ENCODE results near the gene ZDHHC4. TPM values are rescaled to one million over a fixed set of nuclear protein-coding genes. Genes with fewer than 3 reads are reported as not detected.

The ZDHHC4 gene
- total RNA-seq, 1 donor from 2014 or later = 21.0 TPM

- H3K9me3 Mint-ChIP-seq = no peaks in the 10 kb centered on the region
- H3K4me3 Mint-ChIP-seq = peak within 1 kb of the TSS; percentile 84
- H3K36me3 Mint-ChIP-seq (ENCODE audit: low read depth) = peaks cover 23% of the 10 kb centered on the region
- DNase-seq (ENCODE audit: low spot score) = peak; percentile 63
- no peaks in the 10 kb centered on the region for H3K27me3 Mint-ChIP-seq (ENCODE audit: insufficient read depth)
- intact Hi-C loops (cut with micrococcal nuclease) = loop anchor here (1.0 to 10.0 kb wide), 5 partner anchors 46 to 1002 kb away; partner anchors contain the start of genes C1GALT1, INTS15 and ZDHHC4
- peak within 1 kb of the TSS; percentile 87 for H3K27ac Mint-ChIP-seq
- H3K4me1 Mint-ChIP-seq (ENCODE audit: low read depth) = peaks cover 19% of the 10 kb centered on the region
Observed at GRCh38 chr7:6636741-6637543, 59.7 kb downstream of the ZDHHC4 start, which contains the start of gene ZNF316. TSS of gene ZNF316 (plus strand) at chr7:6637318. CDS start at chr7:6642410, 5,092 bp downstream.

GRCh38 chr7:6637544-6638229 lies 60.4 kb downstream of the ZDHHC4 start:
- H3K27me3 Mint-ChIP-seq (ENCODE audit: insufficient read depth) = no peaks in the 10 kb centered on the region
- peak overlapping the region; percentile 84 for H3K4me3 Mint-ChIP-seq
- H3K27ac Mint-ChIP-seq = peak overlapping the region; percentile 87
- peak; percentile 48 for DNase-seq (ENCODE audit: low spot score)
- intact Hi-C loops (cut with micrococcal nuclease) = loop anchor here (2.0 to 10.0 kb wide), 4 partner anchors 47 to 1001 kb away; partner anchors contain the start of genes C1GALT1, INTS15 and ZDHHC4
- peaks cover 30% of the 10 kb centered on the region for H3K36me3 Mint-ChIP-seq (ENCODE audit: low read depth)
- peaks cover 19% of the 10 kb centered on the region for H3K4me1 Mint-ChIP-seq (ENCODE audit: low read depth)
- H3K9me3 Mint-ChIP-seq = no peaks in the 10 kb centered on the region

Other genes starting within 250 kb of the ZDHHC4 start
- 8.2 and 12.4 TPM in 2 replicates for gene FAM220A, start 228.5 kb upstream of the ZDHHC4 start, total RNA-seq
- gene RAC1, start 202.9 kb upstream of the ZDHHC4 start, total RNA-seq = 160 and 163 TPM in 2 replicates
- 20.3 and 22.8 TPM in 2 replicates for gene DAGLB, start 129.5 kb upstream of the ZDHHC4 start, total RNA-seq
- 73.0 and 74.6 TPM in 2 replicates for gene KDELR2, start 93.3 kb upstream of the ZDHHC4 start, total RNA-seq
- 0.08 and 0.12 TPM in 2 replicates for gene GRID2IP, start 26.0 kb upstream of the ZDHHC4 start, total RNA-seq
- gene INTS15, start 12.6 kb downstream of the ZDHHC4 start, total RNA-seq = 44.6 and 46.6 TPM in 2 replicates
- 0.41 and 0.42 TPM in 2 replicates for gene ZNF853, start 38.2 kb downstream of the ZDHHC4 start, total RNA-seq
- 30.7 and 33.8 TPM in 2 replicates for gene ZNF316, start 59.9 kb downstream of the ZDHHC4 start, total RNA-seq
- 19.7 and 20.9 TPM in 2 replicates for gene ZNF12, start 129.5 kb downstream of the ZDHHC4 start, total RNA-seq
- 0.20 and 0.29 TPM in 2 replicates for gene RSPH10B2, start 176.6 kb downstream of the ZDHHC4 start, total RNA-seq
- gene CCZ1B, start 248.8 kb downstream of the ZDHHC4 start, total RNA-seq = 78.5 and 94.8 TPM in 2 replicates